HepG2 (cell line): ENCODE measurements around the gene CD96. TPM values are rescaled to one million over a fixed set of nuclear protein-coding genes. Genes with fewer than 3 reads are reported as not detected.

ENCODE experiments used
- ETV5 ChIP-seq: IDR thresholded peaks from 2 replicates; pipeline ENCODE4 v1.6.1; 2018; ENCODE audit warnings: missing biosample characterization, missing genetic modification reagents, inconsistent platforms, borderline replicate concordance
- FOXA3 ChIP-seq: IDR thresholded peaks from 2 replicates; pipeline ENCODE4 v1.6.1; 2016; ENCODE audit warnings: missing genetic modification reagents, missing compliant biosample characterization
- FOXC1 ChIP-seq: sonication (generic); formaldehyde crosslinking; IDR thresholded peaks from 2 replicates; pipeline ENCODE4 v1.8.0; 2022; ENCODE audit warnings: mild to moderate bottlenecking, missing genetic modification reagents, borderline replicate concordance
- HOXA5 ChIP-seq: sonication (generic); formaldehyde crosslinking; IDR thresholded peaks from 2 replicates; pipeline ENCODE4 v1.4.0; 2020; ENCODE audit warnings: missing genetic modification reagents
- HOXD1 ChIP-seq: sonication (generic); formaldehyde crosslinking; IDR thresholded peaks from 2 replicates; pipeline ENCODE4 v1.5.0; 2020; ENCODE audit warnings: missing genetic modification reagents
- MAFK ChIP-seq, 2 experiments: IDR thresholded peaks in 1 of 2; conservative IDR thresholded peaks in 1 of 2; 2 replicates each; pipeline ENCODE4 v1.6.1; 2011; ENCODE audit warnings: improper control_type of control experiment in 2 of 2, low read length in 2 of 2
- REL ChIP-seq: sonication (generic); formaldehyde crosslinking; conservative IDR thresholded peaks from 2 replicates; pipeline ENCODE4 v1.8.0; 2022; ENCODE audit warnings: mild to moderate bottlenecking, missing genetic modification reagents, moderate library complexity
- SAP130 ChIP-seq: IDR thresholded peaks from 2 replicates; pipeline ENCODE4 v1.6.1; 2016; ENCODE audit warnings: low read depth
- SNAI1 ChIP-seq: sonication (generic); formaldehyde crosslinking; IDR thresholded peaks from 2 replicates; pipeline ENCODE4 v1.5.0; 2020; ENCODE audit warnings: mild to moderate bottlenecking, missing genetic modification reagents, borderline replicate concordance
- TAF15 ChIP-seq: fragments of 200-400 bp; formaldehyde crosslinking; IDR thresholded peaks from one replicate; pipeline ENCODE4 v1.6.1; 2018; ENCODE audit warnings: mild to moderate bottlenecking, low read depth, low read length; ENCODE audit not compliant: poor library complexity, severe bottlenecking
- U2AF1 ChIP-seq: fragments of 200-400 bp; formaldehyde crosslinking; optimal IDR thresholded peaks from 2 replicates; pipeline ENCODE3; 2017; ENCODE audit warnings: mild to moderate bottlenecking, low read depth, low read length
- YEATS4 ChIP-seq: sonication (generic); formaldehyde crosslinking; IDR thresholded peaks from 2 replicates; pipeline ENCODE4 v1.4.0; 2020; ENCODE audit warnings: missing genetic modification reagents, borderline replicate concordance
- ZBTB3 ChIP-seq: sonication (generic); formaldehyde crosslinking; IDR thresholded peaks from 2 replicates; pipeline ENCODE4 v1.4.0; 2020; ENCODE audit warnings: low read depth, mild to moderate bottlenecking, moderate library complexity, missing genetic modification reagents, borderline replicate concordance
- ZMAT3 ChIP-seq: sonication (generic); formaldehyde crosslinking; conservative IDR thresholded peaks from 2 replicates; pipeline ENCODE4 v1.7.0; 2021; ENCODE audit warnings: missing genetic modification reagents
- ZNF101 ChIP-seq: sonication (generic); formaldehyde crosslinking; IDR thresholded peaks from 2 replicates; pipeline ENCODE4 v1.4.0; 2020; ENCODE audit warnings: mild to moderate bottlenecking, low read depth, missing genetic modification reagents, borderline replicate concordance
- ZNF572 ChIP-seq: sonication (generic); formaldehyde crosslinking; IDR thresholded peaks from 2 replicates; pipeline ENCODE4 v1.5.1; 2020; ENCODE audit warnings: mild to moderate bottlenecking, missing genetic modification reagents
- ZNF577 ChIP-seq: sonication (generic); formaldehyde crosslinking; IDR thresholded peaks from 2 replicates; pipeline ENCODE4 v1.4.0; 2020; ENCODE audit warnings: mild to moderate bottlenecking, low read depth, missing genetic modification reagents, borderline replicate concordance
- ZNF644 ChIP-seq: IDR thresholded peaks from 2 replicates; pipeline ENCODE4 v1.6.1; 2016; ENCODE audit warnings: low read depth
- ZNF891 ChIP-seq: sonication (generic); formaldehyde crosslinking; IDR thresholded peaks from 2 replicates; pipeline ENCODE4 v1.5.0; 2020; ENCODE audit warnings: mild to moderate bottlenecking, missing genetic modification reagents
- ZSCAN25 ChIP-seq: sonication (generic); formaldehyde crosslinking; IDR thresholded peaks from 2 replicates; pipeline ENCODE4 v1.8.0; 2022; ENCODE audit warnings: mild to moderate bottlenecking, missing genetic modification reagents
- polyA plus RNA-seq, 8 experiments: library from polyadenylated mRNA; depleted of rRNA in 3 of 8; stranded (reverse) in 7 of 8; unstranded in 1 of 8; fragments of >200 nt; fragmentation: Illumina TruSeq in 4 of 8; extraction: Trizol in 4 of 8; gene quantifications; 2 replicates each; pipeline versions ENCODE4 v1.2.1 to v1.2.3, GENCODE V29; 2011 to 2016; ENCODE audit warnings: low read depth in 4 of 8, missing spikeins in 1 of 8, mixed read lengths in 1 of 8; ENCODE audit not compliant: insufficient read depth in 1 of 8
- total RNA-seq, 5 experiments: library from RNA; depleted of rRNA; stranded (reverse); fragments of >200 nt; fragmentation: Illumina TruSeq; extraction: Trizol; gene quantifications; 2 replicates each; pipeline ENCODE4 v1.2.3, GENCODE V29; 2016; ENCODE audit warnings: low read depth in 1 of 5
- TF ChIP-seq, protein P1 (sequence below): sonication (generic); formaldehyde crosslinking; IDR thresholded peaks from 2 replicates; pipeline ENCODE4 v1.4.0; 2020; ENCODE audit warnings: low read depth, missing genetic modification reagents
- TF ChIP-seq, protein P2 (sequence below): IDR thresholded peaks from 2 replicates; pipeline ENCODE4 v1.4.0; 2020; ENCODE audit warnings: mild to moderate bottlenecking, missing genetic modification reagents

CD96 gene
- total and polyA plus RNA-seq, 2 of the 13 experiments (the other 11 are each of a cell fraction or from before 2014, with no cell fraction given), result not detected

DNA sequence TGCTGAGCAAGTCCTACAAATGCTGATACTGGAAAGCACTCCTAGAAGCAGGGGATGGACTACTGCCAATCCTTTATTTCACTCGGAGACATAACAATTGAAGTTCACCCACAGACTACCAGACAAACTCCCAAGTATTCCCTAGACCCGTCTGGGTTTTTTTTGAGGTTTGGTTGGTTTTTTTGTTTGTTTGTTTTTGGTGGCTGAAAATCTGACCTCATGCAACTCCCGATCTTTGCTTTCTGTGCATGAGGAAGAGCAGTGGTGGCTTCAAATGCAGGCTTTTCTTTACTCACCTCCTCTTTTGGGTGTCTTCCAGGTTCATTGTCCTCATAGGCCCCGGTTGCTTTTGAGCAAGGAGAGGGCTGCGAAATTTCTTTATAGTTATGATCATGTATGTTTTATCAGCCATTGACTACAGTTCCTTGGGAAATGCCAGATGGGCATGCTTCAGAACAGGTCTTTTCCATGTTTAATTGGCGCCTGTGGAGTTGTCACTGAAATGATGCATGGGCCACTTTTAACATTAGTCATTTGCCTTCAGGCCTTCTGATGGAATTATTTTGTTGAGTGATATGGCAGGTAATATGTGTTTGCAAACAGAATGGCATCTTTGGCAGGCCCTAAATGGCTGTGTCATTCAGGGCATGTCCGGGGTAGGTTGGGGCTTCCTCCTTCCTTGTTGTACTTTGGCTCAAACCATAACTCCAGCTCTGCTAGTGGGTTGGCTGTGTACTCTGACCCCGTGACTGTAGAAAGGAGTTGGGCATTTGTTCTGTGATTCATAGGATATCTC, 134.4 kb downstream of the CD96 start (continued):
- TF ChIP-seq, protein P1, sequence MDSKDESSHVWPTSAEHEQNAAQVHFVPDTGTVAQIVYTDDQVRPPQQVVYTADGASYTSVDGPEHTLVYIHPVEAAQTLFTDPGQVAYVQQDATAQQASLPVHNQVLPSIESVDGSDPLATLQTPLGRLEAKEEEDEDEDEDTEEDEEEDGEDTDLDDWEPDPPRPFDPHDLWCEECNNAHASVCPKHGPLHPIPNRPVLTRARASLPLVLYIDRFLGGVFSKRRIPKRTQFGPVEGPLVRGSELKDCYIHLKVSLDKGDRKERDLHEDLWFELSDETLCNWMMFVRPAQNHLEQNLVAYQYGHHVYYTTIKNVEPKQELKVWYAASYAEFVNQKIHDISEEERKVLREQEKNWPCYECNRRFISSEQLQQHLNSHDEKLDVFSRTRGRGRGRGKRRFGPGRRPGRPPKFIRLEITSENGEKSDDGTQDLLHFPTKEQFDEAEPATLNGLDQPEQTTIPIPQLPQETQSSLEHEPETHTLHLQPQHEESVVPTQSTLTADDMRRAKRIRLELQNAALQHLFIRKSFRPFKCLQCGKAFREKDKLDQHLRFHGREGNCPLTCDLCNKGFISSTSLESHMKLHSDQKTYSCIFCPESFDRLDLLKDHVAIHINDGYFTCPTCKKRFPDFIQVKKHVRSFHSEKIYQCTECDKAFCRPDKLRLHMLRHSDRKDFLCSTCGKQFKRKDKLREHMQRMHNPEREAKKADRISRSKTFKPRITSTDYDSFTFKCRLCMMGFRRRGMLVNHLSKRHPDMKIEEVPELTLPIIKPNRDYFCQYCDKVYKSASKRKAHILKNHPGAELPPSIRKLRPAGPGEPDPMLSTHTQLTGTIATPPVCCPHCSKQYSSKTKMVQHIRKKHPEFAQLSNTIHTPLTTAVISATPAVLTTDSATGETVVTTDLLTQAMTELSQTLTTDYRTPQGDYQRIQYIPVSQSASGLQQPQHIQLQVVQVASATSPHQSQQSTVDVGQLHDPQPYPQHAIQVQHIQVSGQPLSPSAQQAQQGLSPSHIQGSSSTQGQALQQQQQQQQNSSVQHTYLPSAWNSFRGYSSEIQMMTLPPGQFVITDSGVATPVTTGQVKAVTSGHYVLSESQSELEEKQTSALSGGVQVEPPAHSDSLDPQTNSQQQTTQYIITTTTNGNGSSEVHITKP (CRISPR knock-in tag), result peak; percentile 69; the same call in 1 of the 2 replicates
- TF ChIP-seq U2AF1, result no peak
- peak; percentile 40; the same call in 1 of the 2 replicates for TF ChIP-seq ZSCAN25 (CRISPR knock-in tag)
- no peak for TF ChIP-seq ZNF101 (CRISPR knock-in tag)
- no peak for TF ChIP-seq TAF15
- no peak for TF ChIP-seq ZNF577 (CRISPR knock-in tag)
- TF ChIP-seq FOXC1 (CRISPR knock-in tag), result no peak
- TF ChIP-seq, protein P2, sequence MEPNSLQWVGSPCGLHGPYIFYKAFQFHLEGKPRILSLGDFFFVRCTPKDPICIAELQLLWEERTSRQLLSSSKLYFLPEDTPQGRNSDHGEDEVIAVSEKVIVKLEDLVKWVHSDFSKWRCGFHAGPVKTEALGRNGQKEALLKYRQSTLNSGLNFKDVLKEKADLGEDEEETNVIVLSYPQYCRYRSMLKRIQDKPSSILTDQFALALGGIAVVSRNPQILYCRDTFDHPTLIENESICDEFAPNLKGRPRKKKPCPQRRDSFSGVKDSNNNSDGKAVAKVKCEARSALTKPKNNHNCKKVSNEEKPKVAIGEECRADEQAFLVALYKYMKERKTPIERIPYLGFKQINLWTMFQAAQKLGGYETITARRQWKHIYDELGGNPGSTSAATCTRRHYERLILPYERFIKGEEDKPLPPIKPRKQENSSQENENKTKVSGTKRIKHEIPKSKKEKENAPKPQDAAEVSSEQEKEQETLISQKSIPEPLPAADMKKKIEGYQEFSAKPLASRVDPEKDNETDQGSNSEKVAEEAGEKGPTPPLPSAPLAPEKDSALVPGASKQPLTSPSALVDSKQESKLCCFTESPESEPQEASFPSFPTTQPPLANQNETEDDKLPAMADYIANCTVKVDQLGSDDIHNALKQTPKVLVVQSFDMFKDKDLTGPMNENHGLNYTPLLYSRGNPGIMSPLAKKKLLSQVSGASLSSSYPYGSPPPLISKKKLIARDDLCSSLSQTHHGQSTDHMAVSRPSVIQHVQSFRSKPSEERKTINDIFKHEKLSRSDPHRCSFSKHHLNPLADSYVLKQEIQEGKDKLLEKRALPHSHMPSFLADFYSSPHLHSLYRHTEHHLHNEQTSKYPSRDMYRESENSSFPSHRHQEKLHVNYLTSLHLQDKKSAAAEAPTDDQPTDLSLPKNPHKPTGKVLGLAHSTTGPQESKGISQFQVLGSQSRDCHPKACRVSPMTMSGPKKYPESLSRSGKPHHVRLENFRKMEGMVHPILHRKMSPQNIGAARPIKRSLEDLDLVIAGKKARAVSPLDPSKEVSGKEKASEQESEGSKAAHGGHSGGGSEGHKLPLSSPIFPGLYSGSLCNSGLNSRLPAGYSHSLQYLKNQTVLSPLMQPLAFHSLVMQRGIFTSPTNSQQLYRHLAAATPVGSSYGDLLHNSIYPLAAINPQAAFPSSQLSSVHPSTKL, result peak; percentile 49
- no peak for TF ChIP-seq HOXD1 (CRISPR knock-in tag)
- TF ChIP-seq ZBTB3 (CRISPR knock-in tag), result no peak
- no peak for TF ChIP-seq MAFK (conservative IDR thresholded peaks at IDR 0.05 in 1 of 2, IDR thresholded peaks at IDR 0.05 in 1 of 2; ENCODE audit: low read length in 2 of 2)
- TF ChIP-seq ZNF891 (CRISPR knock-in tag), result no peak
- TF ChIP-seq ZMAT3 (CRISPR knock-in tag), result no peak
- no peak for TF ChIP-seq REL (CRISPR knock-in tag)
- peak; percentile 67; the same call in 1 of the 2 replicates for TF ChIP-seq ZNF644
- TF ChIP-seq SAP130 (CRISPR knock-in tag), result peak; percentile 75; the same call in 1 of the 2 replicates
- TF ChIP-seq YEATS4, result no peak
- TF ChIP-seq FOXA3 (CRISPR knock-in tag), result peak; percentile 54; the same call in 1 of the 2 replicates
- peak; percentile 34; the same call in 1 of the 2 replicates for TF ChIP-seq ETV5 (CRISPR knock-in tag)
- no peak for TF ChIP-seq HOXA5 (CRISPR knock-in tag)
- TF ChIP-seq SNAI1, result no peak
- TF ChIP-seq ZNF572 (CRISPR knock-in tag), result no peak
